Globus pallidus (tissue), 1 donor: ENCODE results near the gene COL24A1.
"Not testable (repeated sequence)": the region's sequence is repeated elsewhere in the genome, so short reads cannot be mapped to it uniquely, and the experiment has no call there.

ENCODE experiments used
- DNase-seq: peaks from one replicate; pipeline ENCODE4 v3.0.0-alpha.2; 2015; ENCODE audit warnings: low spot score

The COL24A1 gene

DNA sequence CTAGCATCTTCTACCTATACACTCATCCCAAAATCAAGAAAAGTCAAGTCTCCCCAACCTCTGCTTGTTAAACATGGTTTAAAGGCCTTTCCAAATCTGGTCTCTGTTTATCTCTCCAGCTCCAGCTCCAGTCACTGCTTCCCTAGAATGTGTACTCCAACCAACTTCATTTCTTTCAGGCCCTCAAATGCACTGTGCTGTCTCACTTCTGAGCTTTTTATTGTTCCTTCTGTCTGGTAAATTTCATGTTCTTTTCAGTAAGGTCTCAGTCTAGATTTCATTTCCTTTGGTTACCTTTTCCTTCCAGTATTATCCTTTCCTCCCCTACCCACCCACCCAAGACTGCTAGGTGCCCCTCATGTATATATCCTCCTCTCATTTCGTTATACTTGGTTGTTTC, 3.7 kb downstream of the COL24A1 start:
- DNase-seq: no peak

- DNase-seq: no peak
Observed at GRCh38 chr1:86151427-86151826, 5.1 kb downstream of the COL24A1 start.

DNA sequence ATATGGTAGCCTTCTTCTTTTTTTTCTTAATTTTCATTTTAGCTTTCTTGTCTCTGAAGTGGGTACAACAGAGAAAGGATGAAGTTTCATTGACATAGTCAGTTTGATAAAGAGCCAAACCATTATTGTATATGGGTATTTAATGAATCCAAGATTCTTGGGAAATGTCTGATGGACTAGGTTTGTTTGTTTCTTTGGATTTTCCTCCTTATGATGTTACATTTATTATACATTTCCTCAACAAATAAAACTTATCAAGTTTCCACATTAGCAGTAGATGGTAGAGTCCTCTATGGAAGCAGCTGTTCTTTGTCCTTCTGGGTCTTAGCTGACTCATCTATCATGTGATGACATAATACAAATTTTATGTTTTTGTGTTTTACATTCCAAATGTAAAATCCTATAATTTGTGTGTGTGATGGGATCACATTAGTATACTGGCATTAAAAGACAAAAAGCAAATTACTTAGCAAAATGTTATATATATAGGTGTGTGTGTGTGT, 6.0 kb downstream of the COL24A1 start:
- no peak for DNase-seq

- DNase-seq: no peak
Observed at GRCh38 chr1:86149591-86149990, 7.0 kb downstream of the COL24A1 start.

DNA sequence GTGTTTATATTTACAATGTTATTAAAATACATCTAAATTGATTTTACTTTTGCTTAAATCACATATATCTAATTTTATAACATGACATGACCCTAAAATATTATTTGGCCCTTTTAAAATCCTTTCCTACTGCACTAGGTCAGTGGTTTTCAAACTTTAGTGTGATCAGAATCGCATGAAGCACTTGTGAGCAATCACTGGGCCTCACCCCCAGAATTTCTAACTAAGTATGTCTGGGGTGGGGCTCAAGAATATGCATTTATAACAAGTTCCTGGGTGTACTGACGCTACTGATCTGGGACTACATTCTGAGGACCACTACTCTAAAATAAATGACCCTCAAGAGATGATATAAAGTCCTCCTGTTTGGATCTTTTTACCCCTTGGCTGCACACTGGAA, 8.8 kb downstream of the COL24A1 start:
- no peak for DNase-seq

GRCh38 chr1:86146566-86146965, 10.0 kb downstream of the COL24A1 start:
- DNase-seq: no peak

GRCh38 chr1:86140281-86140880, 16.2 kb downstream of the COL24A1 start:
- DNase-seq: no peak

GRCh38 chr1:86138746-86139145, 17.8 kb downstream of the COL24A1 start:
- DNase-seq: no peak

- DNase-seq: no peak
Observed at GRCh38 chr1:86137436-86137835, 19.1 kb downstream of the COL24A1 start.

DNA sequence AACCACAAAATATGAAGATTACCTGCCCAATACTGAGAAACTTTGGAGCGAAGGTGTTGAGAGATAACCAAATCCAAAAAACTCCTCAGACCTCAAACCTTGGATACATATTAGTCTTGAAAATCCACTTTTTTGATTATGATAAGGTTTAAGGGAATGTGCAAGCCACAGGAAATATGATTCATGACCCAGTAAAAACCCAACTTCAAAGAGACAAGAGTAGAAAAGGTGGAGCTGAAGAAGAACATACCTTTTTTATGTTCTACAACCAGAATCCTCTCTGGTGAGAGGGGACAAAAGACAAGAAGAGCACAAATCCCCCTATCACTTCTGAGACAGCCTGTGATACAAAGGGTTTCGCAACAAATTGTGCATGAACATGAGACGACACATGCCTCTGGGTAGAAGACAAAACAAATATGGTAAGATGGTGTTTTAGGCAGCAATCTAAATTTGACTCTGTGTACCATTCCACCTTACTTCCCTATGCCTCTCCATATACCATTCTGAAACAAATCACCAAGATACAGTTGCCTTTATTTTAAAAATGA, 37.3 kb downstream of the COL24A1 start:
- DNase-seq: no peak

- no peak for DNase-seq
Observed at GRCh38 chr1:86114816-86115400, 41.7 kb downstream of the COL24A1 start.

DNA sequence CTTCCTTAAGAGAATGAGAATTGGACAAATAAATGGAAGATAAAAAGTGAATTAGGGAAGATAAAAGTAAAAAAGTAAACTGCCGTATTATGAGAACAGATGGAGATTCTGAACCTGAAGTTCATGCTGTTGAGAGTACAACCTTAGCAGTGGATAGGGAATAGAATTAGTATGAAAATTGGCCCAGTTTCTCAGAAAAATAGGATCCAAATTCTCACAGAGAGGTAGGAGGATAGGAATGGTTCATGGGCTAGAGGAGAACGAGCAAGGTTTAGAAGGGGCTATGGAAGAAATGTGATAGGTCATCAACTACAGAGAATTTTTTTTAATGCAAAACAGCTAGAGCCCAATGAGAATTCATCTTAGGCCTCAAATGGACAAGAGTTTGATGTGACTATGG, 42.3 kb downstream of the COL24A1 start:
- DNase-seq: no peak

DNA sequence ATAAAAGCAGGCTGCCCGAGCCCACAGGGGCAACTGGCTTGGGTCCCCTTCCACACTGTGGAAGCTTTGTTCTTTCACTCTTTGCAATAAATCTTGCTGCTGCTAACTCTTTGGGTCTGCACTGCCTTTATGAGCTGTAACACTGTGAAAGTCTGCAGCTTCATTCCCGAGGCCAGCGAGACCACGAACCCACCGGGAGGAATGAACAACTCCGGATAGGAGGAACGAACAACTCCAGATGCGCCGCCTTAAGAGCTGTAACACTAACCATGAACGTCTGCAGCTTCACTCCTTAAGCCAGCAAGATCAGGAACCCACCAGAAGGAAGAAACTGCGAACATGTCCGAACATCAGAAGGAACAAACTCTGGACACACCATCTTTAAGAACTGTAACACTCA, 45.0 kb downstream of the COL24A1 start:
- not testable (repeated sequence) for DNase-seq

DNA sequence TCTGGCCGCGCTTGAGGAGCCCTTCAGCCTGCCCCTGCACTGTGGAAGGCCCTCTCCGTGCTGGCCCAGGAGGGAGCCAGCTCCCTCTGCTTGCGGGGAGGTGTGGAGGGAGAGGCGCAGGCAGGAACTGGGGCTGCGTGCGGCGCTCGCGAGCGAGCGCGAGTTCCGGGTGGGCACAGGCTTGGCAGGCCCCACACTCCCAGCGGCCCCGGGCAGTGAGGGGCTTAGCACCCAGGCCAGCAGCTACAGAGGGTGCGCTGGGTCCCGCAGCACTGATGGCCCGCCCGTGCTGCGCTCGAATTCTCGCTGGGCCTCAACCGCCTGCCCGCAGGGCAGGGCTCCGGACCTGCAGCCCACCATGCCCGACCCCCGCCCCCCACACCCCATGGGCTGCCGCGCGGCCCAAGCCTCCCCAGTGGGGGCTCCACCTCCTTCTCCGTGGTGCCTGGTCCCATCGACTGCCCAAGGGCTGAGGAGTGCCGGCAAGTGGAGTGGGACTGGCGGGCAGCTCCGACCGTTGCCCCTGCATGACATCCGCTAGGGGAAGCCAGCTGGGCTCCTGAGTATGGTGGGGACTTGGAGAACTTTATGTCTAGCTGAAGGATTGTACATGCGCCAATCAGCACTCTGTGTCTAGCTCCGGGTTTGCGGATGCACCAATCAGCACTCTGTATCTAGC, 46.0 kb downstream of the COL24A1 start:
- DNase-seq: no peak

DNA sequence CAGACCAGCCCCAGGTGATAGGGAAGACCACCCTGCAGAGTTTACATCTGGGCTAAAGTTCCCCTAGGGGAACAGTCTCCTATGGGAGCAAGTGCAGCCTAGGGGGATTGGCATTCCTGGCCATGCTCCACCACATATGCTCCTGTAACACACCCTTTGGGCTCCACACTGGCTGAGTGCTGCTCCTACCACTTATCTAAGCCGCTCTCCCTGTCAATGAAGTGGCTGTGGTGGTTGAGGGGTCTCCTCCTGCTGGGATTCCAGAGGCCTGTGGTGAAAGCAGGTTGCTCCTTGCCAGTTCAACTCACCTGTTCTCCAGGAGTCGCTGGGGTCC, 51.1 kb downstream of the COL24A1 start:
- DNase-seq: no peak

GRCh38 chr1:86104606-86105532, 51.7 kb downstream of the COL24A1 start:
- no peak for DNase-seq

GRCh38 chr1:86101616-86102015, 55.0 kb downstream of the COL24A1 start:
- no peak for DNase-seq

GRCh38 chr1:86100401-86100800, 56.2 kb downstream of the COL24A1 start:
- no peak for DNase-seq

DNA sequence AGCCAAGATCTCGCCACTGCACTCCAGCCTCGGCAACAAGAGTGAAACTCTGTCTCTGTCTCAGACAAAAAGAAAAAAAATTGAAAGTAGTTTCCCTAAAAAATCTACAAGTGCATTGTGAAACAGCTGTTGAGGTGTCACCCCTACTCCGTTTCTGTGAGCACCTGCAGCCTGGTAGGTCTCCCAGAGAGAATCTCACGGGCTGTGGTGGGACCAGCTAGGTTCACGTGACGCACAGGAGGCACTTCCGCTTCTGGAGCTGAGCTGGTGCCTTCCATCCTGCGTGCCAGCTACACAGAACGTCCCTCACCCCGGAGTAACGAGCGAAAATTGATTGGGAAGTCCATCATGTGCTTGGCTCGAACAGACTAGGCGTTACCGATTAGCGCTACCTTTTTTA, 66.8 kb downstream of the COL24A1 start:
- no peak for DNase-seq

DNA sequence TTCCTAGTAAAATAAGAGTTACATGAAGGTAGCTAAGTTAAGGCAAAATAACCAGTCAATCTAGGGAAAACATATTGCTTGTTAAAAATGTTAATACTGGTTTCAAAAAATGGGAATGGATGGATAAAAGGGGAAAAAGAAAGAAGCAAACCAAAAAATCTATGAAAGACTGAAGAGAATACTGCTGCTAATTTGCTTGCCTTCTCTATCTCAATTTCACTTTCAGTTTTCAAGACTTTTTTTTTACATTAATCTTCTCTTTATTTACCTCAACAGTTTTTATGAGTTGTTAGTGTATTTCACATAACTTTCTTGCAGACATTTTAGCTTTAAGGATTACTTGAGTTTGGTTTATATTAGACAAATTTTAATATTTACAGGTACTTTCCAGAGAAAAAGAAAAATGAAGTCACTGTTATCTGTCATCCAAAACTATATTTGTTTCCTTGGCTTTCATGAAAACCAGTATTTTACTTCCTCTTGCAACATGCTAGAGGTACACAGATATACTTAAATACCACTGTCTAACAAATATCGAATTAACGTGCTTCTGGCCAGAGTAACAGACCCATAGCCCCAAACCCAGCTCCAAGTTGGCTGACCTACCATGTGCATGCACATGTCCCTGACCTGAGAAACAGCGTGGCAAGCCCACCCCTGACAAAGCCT, 70.7 kb downstream of the COL24A1 start:
- DNase-seq: no peak

- no peak for DNase-seq
Observed at GRCh38 chr1:86084998-86085397, 71.6 kb downstream of the COL24A1 start.

DNA sequence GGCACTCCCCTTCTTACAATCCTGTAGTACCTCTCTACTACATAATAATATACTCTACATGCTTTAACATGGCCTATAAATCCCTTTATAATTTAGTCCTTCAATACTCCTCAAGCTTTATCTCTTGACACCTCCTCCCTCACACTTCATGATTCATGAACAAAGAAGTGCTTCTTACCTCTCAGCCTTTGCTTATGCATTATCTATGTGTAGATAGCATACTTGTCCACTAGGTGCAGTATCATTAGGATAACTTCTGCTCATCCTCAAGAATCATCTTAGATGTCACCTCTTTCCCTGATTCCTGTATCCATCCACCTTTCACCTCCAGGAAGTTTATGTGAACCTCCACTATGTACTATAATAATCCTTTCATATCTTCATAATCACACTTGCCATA, 74.4 kb downstream of the COL24A1 start:
- no peak for DNase-seq
